GM19328 (cell line): Measurements from ENCODE around the gene SERP1.

Experiments
- ATAC-seq: cut with Tn5 transposase; IDR thresholded peaks from one replicate; pipeline ENCODE4 v1.9.1; 2021; ENCODE audit warnings: mild to moderate bottlenecking, moderate library complexity; ENCODE audit not compliant: unreplicated experiment

SERP1 gene

DNA sequence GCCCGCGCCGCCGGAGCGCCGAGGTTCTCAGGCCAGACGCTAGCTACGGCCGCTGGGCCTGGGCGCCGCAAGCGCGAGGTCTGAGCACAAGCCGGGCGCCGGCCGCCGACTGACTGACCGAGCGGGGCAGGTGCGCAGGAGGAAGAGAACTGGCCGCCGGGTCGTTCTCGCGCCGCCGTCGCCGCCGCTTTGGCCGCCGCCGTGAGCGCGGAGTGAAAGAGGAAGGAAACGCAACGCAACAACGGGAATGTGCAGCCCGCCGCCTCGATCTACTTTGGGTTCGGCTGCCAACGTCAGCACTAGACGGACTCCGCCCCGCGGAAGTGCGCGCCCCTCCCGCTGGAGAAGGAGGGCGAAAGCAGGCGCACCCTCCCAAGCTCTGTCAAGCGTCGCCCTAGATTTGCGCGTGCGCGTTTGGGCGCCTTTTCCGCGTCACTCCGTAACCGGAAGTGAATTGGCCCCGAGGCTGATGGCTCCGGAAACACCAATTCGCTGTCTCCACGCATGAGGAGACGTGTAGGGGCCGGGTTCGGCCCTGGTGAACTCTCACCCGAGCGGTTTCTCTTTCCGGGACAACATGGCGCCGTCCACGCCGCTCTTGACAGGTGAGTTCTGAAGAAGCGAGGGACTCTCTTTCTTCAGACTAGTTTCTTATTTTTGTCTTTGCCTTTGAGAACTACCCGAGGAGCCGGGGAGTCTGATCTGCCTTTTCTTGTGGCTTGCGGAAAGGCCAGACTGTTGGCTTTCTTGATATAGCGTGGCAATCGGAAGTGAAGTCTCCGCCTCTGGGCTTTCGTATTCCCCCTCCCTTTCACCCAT, at the start of gene SERP1, which contains the start of gene EIF2A:
Gene SERP1 (minus strand): TSS at position 271 of the 819 bp plus-strand sequence. CDS start 361 bp downstream, outside the sequence.
Gene EIF2A (plus strand): TSS at position 562 of the 819 bp plus-strand sequence. CDS start 16 bp downstream, at position 578.
- peak; percentile 94 for ATAC-seq

- no peak for ATAC-seq
Measured at GRCh38 chr3:150594150-150594549, 47.9 kb upstream of the SERP1 start.

- ATAC-seq = no peak
Measured at GRCh38 chr3:150589759-150590158, 43.5 kb upstream of the SERP1 start.

GRCh38 chr3:150588027-150588830, 41.9 kb upstream of the SERP1 start:
- no peak for ATAC-seq

DNA sequence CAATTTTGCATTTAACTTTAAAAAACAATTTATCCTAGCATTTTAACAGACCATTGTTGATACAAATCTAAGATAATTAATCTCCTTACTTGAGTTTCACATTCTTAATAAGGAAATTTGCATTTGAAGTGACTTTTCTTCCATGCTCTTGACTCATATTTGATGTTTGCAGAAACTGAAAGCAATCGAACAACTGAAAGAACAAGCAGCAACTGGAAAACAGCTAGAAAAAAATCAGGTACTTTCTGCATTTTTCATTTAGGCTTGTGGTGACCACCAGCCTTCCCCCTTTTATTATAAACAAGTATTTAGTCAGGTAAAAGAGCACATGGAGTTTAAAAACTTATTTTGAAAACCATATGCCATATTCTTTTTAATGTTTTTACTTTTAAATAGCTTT, 36.7 kb upstream of the SERP1 start:
- ATAC-seq = peak; percentile 54

DNA sequence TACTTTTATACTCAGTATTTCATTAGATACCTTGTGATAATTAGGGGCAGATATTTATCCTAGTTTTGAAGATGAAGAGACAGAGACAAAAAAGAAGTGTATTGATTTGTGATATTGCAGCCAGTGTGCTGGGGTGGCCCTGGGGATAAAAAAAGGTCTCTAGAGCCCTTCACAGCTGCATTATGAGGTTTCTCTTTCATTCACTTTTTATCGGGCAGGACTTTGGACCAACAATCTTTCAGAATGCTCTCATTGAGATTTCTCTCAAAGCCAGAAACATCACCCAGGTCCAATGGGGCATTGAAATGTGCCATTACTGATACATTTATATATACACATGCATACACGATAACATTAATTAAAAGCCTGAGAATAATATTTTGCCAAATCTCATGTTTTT, 36.3 kb upstream of the SERP1 start:
- ATAC-seq = peak; percentile 42

GRCh38 chr3:150581174-150581573, 34.9 kb upstream of the SERP1 start:
- no peak for ATAC-seq

GRCh38 chr3:150577855-150578254, 31.6 kb upstream of the SERP1 start:
- no peak for ATAC-seq

DNA sequence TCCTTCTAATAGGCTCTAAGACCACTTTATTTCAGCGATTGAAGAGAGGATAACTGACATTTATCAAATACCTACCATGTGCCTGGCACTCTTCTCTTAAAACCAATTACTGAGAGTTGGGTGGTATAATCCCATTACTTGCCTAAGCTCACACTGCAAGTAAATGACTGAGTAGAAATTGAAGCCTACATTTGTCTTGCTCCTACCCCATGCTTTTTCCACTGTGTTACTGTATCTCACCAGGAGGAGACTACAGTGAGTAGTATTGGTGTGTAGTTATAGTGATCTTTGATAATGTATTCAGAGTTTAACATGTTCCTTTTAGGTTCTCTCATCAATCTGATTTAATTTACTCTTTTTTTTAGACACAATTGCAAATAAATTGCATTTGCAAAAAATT, 21.0 kb upstream of the SERP1 start:
- ATAC-seq = no peak

- ATAC-seq = no peak
Measured at GRCh38 chr3:150564243-150564642, 17.9 kb upstream of the SERP1 start.

GRCh38 chr3:150557725-150558124, 11.4 kb upstream of the SERP1 start:
- ATAC-seq = no peak

DNA sequence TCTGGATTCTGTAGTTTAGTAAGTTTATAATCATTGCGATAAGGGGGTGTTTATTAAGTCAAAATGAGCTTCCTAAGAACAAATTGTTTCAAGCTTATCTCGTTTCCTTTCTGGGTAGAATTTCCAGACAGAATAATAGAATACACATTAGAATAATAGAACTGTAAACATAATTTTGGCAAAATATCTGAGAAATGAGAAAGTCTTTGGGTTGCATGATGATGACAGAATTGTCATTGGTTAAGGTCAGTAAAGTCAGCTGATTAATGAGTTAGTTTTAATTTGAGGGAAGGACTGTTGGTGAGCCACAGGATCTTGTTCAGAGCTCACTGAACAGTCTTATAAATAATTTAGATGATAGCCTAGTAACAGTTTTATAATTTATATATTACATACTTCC, 10.5 kb upstream of the SERP1 start:
- ATAC-seq = no peak

DNA sequence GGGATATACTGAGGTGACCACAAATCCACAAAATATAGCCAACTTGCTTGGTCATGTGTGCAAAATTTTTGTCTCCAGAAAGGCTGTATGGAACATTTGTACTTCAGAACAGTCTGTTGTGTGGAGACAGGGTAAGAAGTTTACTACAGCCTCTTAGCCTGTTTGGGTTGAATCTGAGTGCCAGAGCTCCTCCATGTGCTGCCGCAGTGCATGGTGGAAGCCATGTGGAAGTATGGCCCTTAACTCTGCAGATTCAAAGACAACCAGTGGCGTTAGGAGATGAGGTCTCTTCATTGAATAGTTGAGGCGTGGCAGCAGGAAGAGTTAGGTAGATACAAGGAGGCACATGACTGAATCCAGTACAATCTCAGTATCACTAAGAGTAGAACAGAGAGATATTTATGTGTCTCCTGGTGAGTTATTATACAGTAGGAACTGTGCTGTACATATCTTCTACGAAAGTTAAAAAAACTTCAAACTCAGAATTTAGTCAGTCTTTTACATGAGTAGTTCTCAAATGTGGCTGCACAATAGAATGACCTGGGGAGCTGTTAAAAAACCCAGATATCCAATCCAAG, 9.7 kb upstream of the SERP1 start:
- no peak for ATAC-seq

- no peak for ATAC-seq
Measured at GRCh38 chr3:150547045-150547741, 897 bp upstream of the SERP1 start.

GRCh38 chr3:150545419-150546225, 674 bp downstream of the SERP1 start:
- ATAC-seq = peak; percentile 12

- ATAC-seq = no peak
Measured at GRCh38 chr3:150544726-150545125, 1.6 kb downstream of the SERP1 start.

- no peak for ATAC-seq
Measured at GRCh38 chr3:150544041-150544440, 2.3 kb downstream of the SERP1 start.

DNA sequence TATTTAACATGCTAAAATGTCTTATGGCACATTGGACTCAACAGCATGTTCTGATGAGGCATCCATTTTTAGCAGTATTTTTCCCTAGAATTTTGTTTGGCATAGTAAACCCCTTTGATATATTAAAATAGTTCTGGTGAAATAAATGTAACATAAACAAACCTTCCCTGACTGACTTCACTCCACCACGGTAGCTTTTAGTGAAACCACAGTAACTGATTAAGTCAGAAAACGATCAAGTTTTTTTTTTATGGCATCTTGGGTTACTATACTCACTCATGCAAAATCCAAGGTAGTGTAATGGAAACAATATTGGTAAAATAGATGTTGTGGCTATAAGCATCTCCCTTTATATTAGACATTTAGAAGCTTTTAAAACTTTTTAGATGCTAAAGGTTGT, 2.8 kb downstream of the SERP1 start:
- no peak for ATAC-seq

DNA sequence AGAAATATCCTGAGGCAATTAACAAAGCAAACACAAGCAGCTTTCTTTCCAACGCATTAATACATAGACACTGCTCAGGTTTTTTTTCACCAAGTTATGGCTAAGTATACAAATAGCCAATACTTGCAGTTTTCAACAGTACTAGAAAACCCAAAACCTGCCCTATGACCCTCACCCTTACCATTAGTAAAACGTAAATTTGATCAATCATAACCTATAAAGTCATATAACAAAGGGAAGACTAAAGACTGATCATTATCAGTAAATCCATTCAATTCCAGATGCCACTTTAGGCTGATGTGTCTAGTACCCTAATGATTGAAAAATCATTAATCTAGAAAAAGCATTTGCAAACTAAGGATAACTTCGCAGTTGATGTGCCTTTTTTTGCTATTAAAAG, 3.2 kb downstream of the SERP1 start:
- no peak for ATAC-seq

DNA sequence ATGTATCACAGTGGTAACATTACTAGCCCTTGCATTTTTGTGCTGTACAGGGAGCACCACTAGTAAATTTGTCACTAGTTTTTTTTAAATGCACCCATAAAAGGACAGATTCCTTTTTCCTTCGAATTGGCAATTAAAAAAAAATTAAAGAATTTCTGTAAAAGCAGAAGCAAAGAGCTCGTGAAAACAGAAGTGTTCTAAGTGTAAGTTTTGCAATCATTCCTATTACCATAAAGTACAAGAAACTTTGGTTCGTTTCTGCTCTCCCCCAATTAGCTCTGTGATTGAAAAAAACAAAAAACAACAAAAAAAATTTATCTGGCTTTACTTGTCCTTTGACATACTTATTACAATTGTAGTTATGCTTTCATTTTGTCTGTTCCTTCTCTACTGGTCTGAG, 5.3 kb downstream of the SERP1 start:
- ATAC-seq = no peak
